Measurements from ENCODE around the gene KHDC4.

- no peak for TF ChIP-seq CTCF (IDR thresholded peaks at IDR 0.05 in 4 of 5, conservative IDR thresholded peaks at IDR 0.05 in 1 of 5)
- no peak for TF ChIP-seq POLR2A (IDR thresholded peaks at IDR 0.05)
Observed at GRCh38 chr1:155904261-155904660, 30.0 kb downstream of the KHDC4 start.
